ENCODE data around the gene SYTL3. TPM values are rescaled to one million over a fixed set of nuclear protein-coding genes. Genes with fewer than 3 reads are reported as not detected.

Gene SYTL3
- total RNA-seq, 1 experiment from 2014 or later: 0.28 TPM

GRCh38 chr6:158743033-158743651 lies 93.3 kb downstream of the SYTL3 start (continued):
- TF ChIP-seq ZNF281 (CRISPR knock-in tag; IDR thresholded peaks at IDR 0.05): no peak
- no peak for TF ChIP-seq TCF7 (CRISPR knock-in tag; IDR thresholded peaks at IDR 0.05; ENCODE audit: low read depth)
- TF ChIP-seq ATF2 (CRISPR knock-in tag; IDR thresholded peaks at IDR 0.05; ENCODE audit: borderline replicate concordance, low read depth): no peak
- TF ChIP-seq E2F5 (CRISPR knock-in tag; IDR thresholded peaks at IDR 0.05): no peak
- TF ChIP-seq NFATC4 (CRISPR knock-in tag; IDR thresholded peaks at IDR 0.05): no peak
- TF ChIP-seq GRHL2 (CRISPR knock-in tag; IDR thresholded peaks at IDR 0.05; ENCODE audit: insufficient replicate concordance, severe bottlenecking): no peak
- TF ChIP-seq TEAD4 (CRISPR knock-in tag; IDR thresholded peaks at IDR 0.05): no peak

- ChIA-PET POLR2A (interaction anchor here (0.5 to 0.6 kb wide), 2 partner anchors 16 to 74 kb away, joined by 4 to 7 read pairs; no protein-coding TSS in a partner anchor), CTCF (interaction anchor here (1.5 kb wide), 1 partner anchor 26 kb away, joined by 9 read pairs; no protein-coding TSS in a partner anchor)
- Mint-ChIP-seq H3K9me3 (peaks cover 10% of the 10 kb centered on the region), H3K36me3 (no peaks in the 10 kb centered on the region), H3K4me1 (no peaks in the 10 kb centered on the region), H3K27me3 (ENCODE audit: low read depth) (no peaks in the 10 kb centered on the region), H3K4me3 (no peak overlapping the region), H3K27ac (no peak overlapping the region)
- DNase-seq (ENCODE audit: low spot score): no peak
- TF ChIP-seq FOXP4 (CRISPR knock-in tag; IDR thresholded peaks at IDR 0.05) (no peak), IRF1 (CRISPR knock-in tag; IDR thresholded peaks at IDR 0.05) (no peak), ZNF423 (CRISPR knock-in tag; IDR thresholded peaks at IDR 0.05) (no peak), FOXK1 (CRISPR knock-in tag; IDR thresholded peaks at IDR 0.05) (no peak), PRDM15 (CRISPR knock-in tag; IDR thresholded peaks at IDR 0.05) (no peak), ZNF317 (CRISPR knock-in tag; IDR thresholded peaks at IDR 0.05; ENCODE audit: borderline replicate concordance, low read depth) (no peak), ZNF219 (CRISPR knock-in tag; IDR thresholded peaks at IDR 0.05; ENCODE audit: borderline replicate concordance) (no peak), CREB1 (CRISPR knock-in tag; IDR thresholded peaks at IDR 0.05) (no peak), E2F5 (CRISPR knock-in tag; IDR thresholded peaks at IDR 0.05) (no peak), OVOL2 (CRISPR knock-in tag; IDR thresholded peaks at IDR 0.05; ENCODE audit: borderline replicate concordance) (no peak)
- no peak for ATAC-seq
Measured at GRCh38 chr6:158744986-158745430, 95.2 kb downstream of the SYTL3 start.

All from WTC11 (cell line).